COLO668 (cell line): Measurements from ENCODE around the gene AKAP6.

Experiments used
- DNase-seq: peaks from one replicate; lab custom pipeline; 2025; ENCODE audit not compliant: unreplicated experiment; lab: John Stamatoyannopoulos, UW

AKAP6 gene

DNA sequence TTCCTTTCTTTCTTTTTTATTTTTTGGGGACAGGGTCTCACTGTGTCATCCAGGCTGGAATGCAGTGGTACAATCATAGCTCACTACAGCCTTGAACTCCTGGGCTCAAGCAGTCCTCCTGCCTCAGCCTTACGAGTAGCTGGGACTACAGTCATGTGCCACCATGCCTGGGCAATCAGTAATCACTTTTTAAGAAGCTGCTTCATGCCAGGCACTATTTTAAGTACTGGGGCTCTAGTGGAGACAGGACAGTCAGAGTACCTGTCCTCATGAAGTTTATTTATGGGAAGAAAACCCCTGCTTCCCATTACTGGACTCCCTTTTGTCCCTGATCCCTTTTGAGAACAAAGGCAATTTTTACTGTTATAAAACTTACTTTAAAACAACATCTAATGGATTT is 485.6 kb downstream of the AKAP6 start:
- DNase-seq: no peak

- no peak for DNase-seq
These were observed 487.5 kb downstream of the AKAP6 start for GRCh38 chr14:32816588-32816987.

DNA sequence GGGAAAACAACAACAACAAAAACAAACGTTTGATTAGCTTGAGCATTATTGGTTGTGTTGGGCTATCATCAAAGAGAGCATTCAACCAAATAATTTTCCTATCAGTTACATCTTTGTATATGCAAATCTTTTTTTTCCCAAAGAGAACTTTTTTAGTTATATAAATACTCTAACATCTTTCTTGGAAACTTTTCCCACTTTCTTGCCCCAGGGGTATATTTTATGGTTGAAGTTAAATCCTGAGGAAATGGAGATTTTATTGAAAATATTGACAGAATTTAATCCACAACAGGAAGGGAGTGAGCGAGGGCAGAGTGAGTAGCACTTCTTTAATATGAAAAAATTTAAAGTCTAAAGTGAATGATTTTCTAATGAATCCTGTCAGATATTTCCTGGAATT is 488.7 kb downstream of the AKAP6 start:
- DNase-seq: no peak

DNA sequence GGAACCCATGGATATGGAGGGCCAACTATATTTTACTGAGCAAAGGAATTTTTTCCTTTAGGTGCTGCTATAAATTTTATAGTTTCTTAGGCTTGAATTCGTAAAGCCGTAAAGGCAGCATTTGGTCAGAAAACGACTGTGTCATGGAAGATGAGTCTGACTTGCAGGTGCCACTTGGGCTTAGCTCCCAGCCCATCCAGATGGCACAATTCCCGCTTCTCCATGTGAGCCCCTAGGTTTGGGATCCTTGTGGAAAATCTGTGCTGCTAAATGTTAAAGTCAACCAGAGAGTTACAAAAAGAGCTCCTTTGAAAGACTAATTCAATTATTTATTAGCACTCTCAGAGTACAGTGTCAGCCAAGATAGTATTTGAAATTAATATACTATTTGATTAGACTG is 489.5 kb downstream of the AKAP6 start:
- DNase-seq: no peak

GRCh38 chr14:32820181-32820580 is 491.1 kb downstream of the AKAP6 start:
- DNase-seq: no peak

GRCh38 chr14:32820682-32821081 is 491.6 kb downstream of the AKAP6 start:
- DNase-seq: no peak

DNA sequence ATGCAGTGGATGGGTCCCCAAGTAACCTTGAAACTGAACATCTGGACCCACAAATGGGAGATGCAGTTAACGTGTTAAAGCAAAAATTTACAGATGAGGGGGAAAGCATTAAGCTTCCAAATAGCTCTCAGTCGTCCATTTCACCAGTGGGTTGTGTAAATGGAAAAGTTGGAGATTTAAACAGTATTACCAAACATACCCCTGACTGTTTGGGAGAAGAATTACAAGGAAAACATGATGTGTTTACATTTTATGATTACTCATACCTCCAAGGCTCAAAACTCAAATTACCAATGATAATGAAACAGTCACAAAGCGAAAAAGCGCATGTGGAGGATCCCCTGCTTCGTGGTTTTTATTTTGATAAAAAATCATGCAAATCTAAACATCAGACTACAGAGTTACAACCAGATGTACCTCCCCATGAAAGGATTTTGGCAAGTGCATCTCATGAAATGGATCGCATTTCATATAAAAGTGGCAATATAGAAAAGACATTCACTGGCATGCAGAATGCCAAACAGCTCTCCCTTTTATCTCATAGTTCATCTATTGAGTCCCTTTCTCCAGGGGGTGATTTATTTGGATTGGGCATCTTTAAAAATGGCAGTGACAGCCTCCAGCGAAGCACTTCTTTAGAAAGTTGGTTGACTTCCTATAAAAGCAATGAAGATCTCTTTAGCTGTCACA is 493.0 kb downstream of the AKAP6 start:
- DNase-seq: no peak

DNA sequence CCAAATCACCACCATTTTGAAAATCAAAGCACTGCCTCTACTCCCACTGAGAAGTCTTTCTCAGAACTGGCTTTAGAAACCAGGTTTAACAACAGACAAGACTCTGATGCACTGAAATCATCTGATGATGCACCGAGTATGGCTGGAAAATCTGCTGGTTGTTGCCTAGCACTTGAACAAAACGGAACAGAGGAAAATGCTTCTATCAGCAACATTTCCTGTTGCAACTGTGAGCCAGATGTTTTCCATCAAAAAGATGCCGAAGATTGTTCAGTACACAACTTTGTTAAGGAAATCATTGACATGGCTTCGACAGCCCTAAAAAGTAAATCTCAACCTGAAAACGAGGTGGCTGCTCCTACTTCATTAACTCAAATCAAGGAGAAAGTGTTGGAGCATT is 494.6 kb downstream of the AKAP6 start:
- DNase-seq: no peak

GRCh38 chr14:32824195-32824594 is 495.1 kb downstream of the AKAP6 start:
- no peak for DNase-seq

DNA sequence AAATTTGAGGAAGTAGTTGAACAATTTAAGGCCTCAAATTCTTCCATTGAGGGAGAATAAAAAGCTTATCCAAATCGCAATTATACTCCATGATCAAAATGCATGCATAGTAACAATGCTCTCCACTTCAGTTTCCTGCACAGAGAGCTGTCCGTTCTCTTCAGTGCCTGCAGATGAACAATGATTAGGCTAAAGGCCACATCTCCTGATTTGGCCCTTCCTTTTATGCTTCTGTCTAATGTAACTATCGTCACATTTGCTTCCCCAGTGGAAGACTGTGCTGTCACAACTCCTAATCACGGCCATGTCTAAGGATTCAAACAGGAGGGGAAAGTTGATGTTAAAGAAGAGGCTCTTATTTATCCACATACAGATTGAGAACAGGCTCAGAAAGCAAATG is 496.0 kb downstream of the AKAP6 start:
- no peak for DNase-seq

GRCh38 chr14:32826404-32827082 is 497.4 kb downstream of the AKAP6 start:
- DNase-seq: no peak

GRCh38 chr14:32827514-32827913 is 498.4 kb downstream of the AKAP6 start:
- DNase-seq: no peak

- DNase-seq: no peak
These were observed 506.8 kb downstream of the AKAP6 start for GRCh38 chr14:32835924-32836323.

DNA sequence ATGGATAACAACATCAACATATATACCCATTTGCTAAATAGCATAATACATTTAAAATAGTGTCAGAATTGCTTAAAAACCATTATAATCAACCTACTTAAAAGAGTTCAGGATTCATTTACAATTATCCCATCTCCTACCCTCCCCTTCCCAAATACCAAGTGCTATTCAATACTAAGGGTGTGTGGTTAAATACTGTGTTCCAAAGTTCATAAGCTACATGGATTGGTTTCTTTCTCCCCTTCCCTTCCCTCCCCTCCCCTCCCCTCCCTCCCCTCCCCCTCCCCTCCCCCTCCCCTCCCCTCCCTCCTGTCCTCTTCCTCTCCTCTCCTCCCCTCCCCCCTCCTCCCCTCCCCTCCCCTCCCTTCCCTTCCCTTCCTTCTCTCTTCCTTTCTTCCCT is 512.6 kb downstream of the AKAP6 start:
- no peak for DNase-seq

DNA sequence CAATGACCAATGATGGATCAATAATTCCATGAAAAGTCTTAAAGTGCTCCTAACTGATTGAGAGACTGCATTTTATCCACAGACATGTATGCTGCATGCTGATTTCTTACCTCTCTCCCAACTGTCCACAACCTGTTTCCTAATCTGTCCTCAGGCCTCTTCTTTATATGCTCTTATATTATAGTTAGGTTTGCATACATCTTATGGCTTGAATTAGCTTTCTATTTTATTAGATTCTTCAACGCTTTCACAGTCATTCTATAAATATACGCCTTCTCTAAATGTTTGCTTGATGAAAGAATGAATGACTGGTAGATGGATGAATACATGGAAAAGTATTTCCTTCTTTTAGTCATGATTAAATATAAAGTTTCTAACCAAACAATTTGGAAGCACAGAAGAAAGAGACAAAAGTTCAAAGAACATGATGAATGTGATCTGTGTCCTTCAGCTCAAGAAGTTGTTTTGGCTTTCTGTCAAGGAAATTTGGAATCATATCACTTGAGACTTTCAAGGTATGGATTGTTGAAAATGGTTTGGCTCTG is 517.8 kb downstream of the AKAP6 start:
- DNase-seq: no peak

- no peak for DNase-seq
These were observed 518.8 kb downstream of the AKAP6 start for GRCh38 chr14:32847867-32848266.

DNA sequence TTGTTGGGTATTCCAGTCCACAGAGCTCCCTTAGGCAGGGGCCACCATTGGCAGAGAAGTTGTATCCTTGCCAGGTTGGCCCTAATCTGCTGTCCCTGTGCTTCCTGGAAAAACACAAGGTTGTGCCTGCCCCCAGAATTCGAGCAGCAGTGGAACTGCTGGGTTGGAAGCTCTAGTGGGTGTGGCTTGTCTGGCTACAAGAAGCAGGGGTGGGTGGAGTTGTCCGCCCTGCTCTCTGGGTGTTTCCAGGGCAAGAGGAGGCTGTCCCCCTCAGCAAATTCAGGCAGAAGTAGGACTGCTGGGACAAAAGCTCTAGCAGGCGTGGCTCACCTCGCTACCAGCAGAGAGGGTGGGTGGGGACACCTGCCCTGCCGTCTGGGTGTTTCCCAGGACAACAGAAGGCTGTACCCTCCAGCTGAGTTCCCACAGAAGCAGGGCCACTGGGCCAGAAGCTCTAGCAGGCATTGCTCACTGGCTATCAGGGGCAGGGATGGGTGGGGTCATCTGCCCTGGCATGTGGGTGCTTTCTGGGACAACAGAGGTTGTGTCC is 536.8 kb downstream of the AKAP6 start:
- DNase-seq: no peak

DNA sequence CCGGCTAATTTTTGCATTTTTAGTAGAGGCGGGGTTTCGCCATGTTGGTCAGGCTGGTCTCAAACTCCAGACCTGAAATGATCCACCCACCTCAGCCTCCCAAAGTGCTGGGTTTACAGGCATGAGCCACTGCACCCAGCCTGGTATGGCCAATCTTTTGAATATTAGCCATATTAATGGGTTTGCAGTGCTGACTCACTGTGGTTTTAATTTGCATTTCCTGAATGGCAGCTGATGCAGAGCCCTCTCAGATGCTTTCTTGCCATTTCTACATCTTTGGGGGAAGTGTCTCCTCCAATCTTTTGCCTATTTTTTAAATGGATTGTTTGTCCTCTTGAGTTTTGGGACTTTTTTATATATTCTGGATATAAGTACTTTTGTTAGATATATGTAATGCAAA is 554.1 kb downstream of the AKAP6 start:
- DNase-seq: no peak
